ENCODE data around the gene AGPS.

Gene AGPS

GRCh38 chr2:177432703-177433102, 40.1 kb downstream of the AGPS start:
- H3K27ac ChIP-seq (ENCODE audit: low read depth, low read length), result no peak overlapping the region
- TF ChIP-seq CTCF (IDR thresholded peaks at IDR 0.05; ENCODE audit: low read depth, low read length, poor library complexity, severe bottlenecking) (no peak), EZH2phosphoT487 (IDR thresholded peaks at IDR 0.05; ENCODE audit: borderline replicate concordance, low read length) (no peak)
- H3K4me2 ChIP-seq (ENCODE audit: low read length), result no peak overlapping the region
- no peaks in the 10 kb centered on the region for H4K20me1 ChIP-seq (ENCODE audit: control insufficient read depth, insufficient read depth, low read depth, low read length)
- H3K79me2 ChIP-seq (ENCODE audit: control insufficient read depth, low read length), result peaks cover 25% of the 10 kb centered on the region
- H3K36me3 ChIP-seq (ENCODE audit: control insufficient read depth, low read length), result peaks cover 9% of the 10 kb centered on the region
- no peaks in the 10 kb centered on the region for H3K4me1 ChIP-seq (ENCODE audit: control insufficient read depth, low read length)
- H3K9me3 ChIP-seq (ENCODE audit: control insufficient read depth, insufficient read depth, low read length), result peaks cover 10% of the 10 kb centered on the region; the same call in 1 of the 2 replicates
- H3K27me3 ChIP-seq (ENCODE audit: control insufficient read depth, low read length), result no peaks in the 10 kb centered on the region
- H3F3A ChIP-seq (ENCODE audit: control insufficient read depth, insufficient read depth), result no peaks in the 10 kb centered on the region
- no peaks in the 10 kb centered on the region for H3K9me2 ChIP-seq (replicated peaks; ENCODE audit: control insufficient read depth, low read length)
- H3K4me3 ChIP-seq (ENCODE audit: low read length), result no peak overlapping the region

GRCh38 chr2:177433402-177433801, 40.8 kb downstream of the AGPS start:
- no peak overlapping the region for H3K4me2 ChIP-seq (ENCODE audit: low read length)
- H4K20me1 ChIP-seq (ENCODE audit: control insufficient read depth, insufficient read depth, low read depth, low read length), result no peaks in the 10 kb centered on the region
- peaks cover 10% of the 10 kb centered on the region; the same call in 1 of the 2 replicates for H3K9me3 ChIP-seq (ENCODE audit: control insufficient read depth, insufficient read depth, low read length)
- H3K4me3 ChIP-seq (ENCODE audit: low read length), result no peak overlapping the region
- no peak for TF ChIP-seq CTCF (IDR thresholded peaks at IDR 0.05; ENCODE audit: low read depth, low read length, poor library complexity, severe bottlenecking)
- TF ChIP-seq EZH2phosphoT487 (IDR thresholded peaks at IDR 0.05; ENCODE audit: borderline replicate concordance, low read length), result no peak
- peaks cover 9% of the 10 kb centered on the region for H3K36me3 ChIP-seq (ENCODE audit: control insufficient read depth, low read length)
- no peaks in the 10 kb centered on the region for H3K27me3 ChIP-seq (ENCODE audit: control insufficient read depth, low read length)
- no peak overlapping the region for H3K27ac ChIP-seq (ENCODE audit: low read depth, low read length)
- H3F3A ChIP-seq (ENCODE audit: control insufficient read depth, insufficient read depth), result no peaks in the 10 kb centered on the region
- no peaks in the 10 kb centered on the region for H3K9me2 ChIP-seq (replicated peaks; ENCODE audit: control insufficient read depth, low read length)
- no peaks in the 10 kb centered on the region for H3K4me1 ChIP-seq (ENCODE audit: control insufficient read depth, low read length)
- H3K79me2 ChIP-seq (ENCODE audit: control insufficient read depth, low read length), result peaks cover 20% of the 10 kb centered on the region

- Histone ChIP-seq H3K4me2 (ENCODE audit: low read length) (no peak overlapping the region), H3K27ac (ENCODE audit: low read depth, low read length) (no peak overlapping the region), H3K4me3 (ENCODE audit: low read length) (no peak overlapping the region), H3F3A (ENCODE audit: control insufficient read depth, insufficient read depth) (no peaks in the 10 kb centered on the region), H3K4me1 (ENCODE audit: control insufficient read depth, low read length) (no peaks in the 10 kb centered on the region), H3K36me3 (ENCODE audit: control insufficient read depth, low read length) (peaks cover 3% of the 10 kb centered on the region), H3K9me2 (replicated peaks; ENCODE audit: control insufficient read depth, low read length) (no peaks in the 10 kb centered on the region), H3K27me3 (ENCODE audit: control insufficient read depth, low read length) (no peaks in the 10 kb centered on the region), H3K79me2 (ENCODE audit: control insufficient read depth, low read length) (peaks cover 11% of the 10 kb centered on the region), H3K9me3 (ENCODE audit: control insufficient read depth, insufficient read depth, low read length) (peaks cover 8% of the 10 kb centered on the region; the same call in 1 of the 2 replicates), H4K20me1 (ENCODE audit: control insufficient read depth, insufficient read depth, low read depth, low read length) (no peaks in the 10 kb centered on the region)
- no peak for TF ChIP-seq CTCF (IDR thresholded peaks at IDR 0.05; ENCODE audit: low read depth, low read length, poor library complexity, severe bottlenecking)
- TF ChIP-seq EZH2phosphoT487 (IDR thresholded peaks at IDR 0.05; ENCODE audit: borderline replicate concordance, low read length), result no peak
Observed at GRCh38 chr2:177434475-177434874, 41.9 kb downstream of the AGPS start.
